GM18517 (cell line): ENCODE results near the gene EHD2.
A peak's percentile ranks its signal among the peaks of the same experiment; 100 is the strongest.
"Not testable (repeated sequence)": the region's sequence is repeated elsewhere in the genome, so short reads cannot be mapped to it uniquely, and the experiment has no call there.

Source experiments
- ATAC-seq: cut with Tn5 transposase; IDR thresholded peaks from one replicate; pipeline ENCODE4 v1.9.1; 2021; ENCODE audit warnings: mild to moderate bottlenecking, moderate library complexity; ENCODE audit not compliant: unreplicated experiment

The EHD2 gene

GRCh38 chr19:47765523-47766358 lies 52.5 kb downstream of the EHD2 start:
- no peak for ATAC-seq

- no peak for ATAC-seq
These were observed 53.1 kb downstream of the EHD2 start for GRCh38 chr19:47766359-47766620.

- ATAC-seq, result no peak
These were observed 53.4 kb downstream of the EHD2 start for GRCh38 chr19:47766670-47767069.

- ATAC-seq, result no peak
These were observed 54.1 kb downstream of the EHD2 start for GRCh38 chr19:47767349-47767748.

- ATAC-seq, result no peak
These were observed 55.4 kb downstream of the EHD2 start for GRCh38 chr19:47768604-47769003.

- ATAC-seq, result no peak
These were observed 56.3 kb downstream of the EHD2 start for GRCh38 chr19:47769534-47769933.

GRCh38 chr19:47771291-47771690 lies 58.1 kb downstream of the EHD2 start:
- ATAC-seq, result not testable (repeated sequence)

- no peak for ATAC-seq
These were observed 63.3 kb downstream of the EHD2 start for GRCh38 chr19:47776568-47776967.

- not testable (repeated sequence) for ATAC-seq
These were observed 64.2 kb downstream of the EHD2 start for GRCh38 chr19:47777245-47778048.

- ATAC-seq, result peak; percentile 57
These were observed 65.1 kb downstream of the EHD2 start, which contains the start of gene SELENOW for GRCh38 chr19:47778049-47778953. TSS of gene SELENOW (plus strand) at chr19:47778703. CDS start at chr19:47778786, 83 bp downstream.

- no peak for ATAC-seq
These were observed 65.7 kb downstream of the EHD2 start for GRCh38 chr19:47778954-47779351.

GRCh38 chr19:47779524-47780214 lies 66.4 kb downstream of the EHD2 start:
- no peak for ATAC-seq

- no peak for ATAC-seq
These were observed 67.0 kb downstream of the EHD2 start for GRCh38 chr19:47780215-47780551.

GRCh38 chr19:47781590-47782262 lies 68.5 kb downstream of the EHD2 start:
- ATAC-seq, result no peak

- ATAC-seq, result no peak
These were observed 73.3 kb downstream of the EHD2 start for GRCh38 chr19:47786566-47786965.

GRCh38 chr19:47787307-47787706 lies 74.1 kb downstream of the EHD2 start:
- not testable (repeated sequence) for ATAC-seq

- ATAC-seq, result not testable (repeated sequence)
These were observed 76.6 kb downstream of the EHD2 start for GRCh38 chr19:47789811-47790210.

GRCh38 chr19:47790398-47790814 lies 77.2 kb downstream of the EHD2 start:
- ATAC-seq, result no peak

GRCh38 chr19:47792616-47793015 lies 79.4 kb downstream of the EHD2 start:
- ATAC-seq, result no peak
